GM18498 (cell line): Measurements from ENCODE around the gene ENPP7.

Source experiments
- ATAC-seq: cut with Tn5 transposase; IDR thresholded peaks from one replicate; pipeline ENCODE4 v1.9.1; 2021; ENCODE audit warnings: mild to moderate bottlenecking, moderate library complexity; ENCODE audit not compliant: unreplicated experiment

ENPP7 gene

GRCh38 chr17:79730769-79731483 lies at the start of gene ENPP7:
ENPP7 (plus strand) TSS chr17:79730943; CDS start chr17:79731140, 197 bp downstream.
- no peak for ATAC-seq

- no peak for ATAC-seq
These were observed 49.6 kb upstream of the ENPP7 start for GRCh38 chr17:79681101-79681621.

GRCh38 chr17:79681628-79682261 lies 49.0 kb upstream of the ENPP7 start:
- no peak for ATAC-seq

GRCh38 chr17:79683365-79683764 lies 47.4 kb upstream of the ENPP7 start:
- no peak for ATAC-seq

GRCh38 chr17:79684132-79684985 lies 46.4 kb upstream of the ENPP7 start:
- ATAC-seq: no peak

GRCh38 chr17:79685121-79685520 lies 45.6 kb upstream of the ENPP7 start:
- no peak for ATAC-seq

- no peak for ATAC-seq
These were observed 44.3 kb upstream of the ENPP7 start for GRCh38 chr17:79686476-79686875.

GRCh38 chr17:79690466-79690865 lies 40.3 kb upstream of the ENPP7 start:
- no peak for ATAC-seq

- no peak for ATAC-seq
These were observed 39.5 kb upstream of the ENPP7 start for GRCh38 chr17:79690988-79691836.

GRCh38 chr17:79691931-79692330 lies 38.8 kb upstream of the ENPP7 start:
- no peak for ATAC-seq

GRCh38 chr17:79693419-79693818 lies 37.3 kb upstream of the ENPP7 start:
- ATAC-seq: no peak

- no peak for ATAC-seq
These were observed 35.4 kb upstream of the ENPP7 start for GRCh38 chr17:79695293-79695790.

GRCh38 chr17:79695797-79696609 lies 34.7 kb upstream of the ENPP7 start:
- ATAC-seq: no peak

- ATAC-seq: no peak
These were observed 34.1 kb upstream of the ENPP7 start for GRCh38 chr17:79696610-79696982.

- no peak for ATAC-seq
These were observed 32.4 kb upstream of the ENPP7 start for GRCh38 chr17:79698146-79698846.

GRCh38 chr17:79699386-79700036 lies 31.2 kb upstream of the ENPP7 start:
- ATAC-seq: no peak

- ATAC-seq: no peak
These were observed 30.2 kb upstream of the ENPP7 start for GRCh38 chr17:79700592-79700991.

- no peak for ATAC-seq
These were observed 28.7 kb upstream of the ENPP7 start for GRCh38 chr17:79702034-79702433.
